C1 segment of cervical spinal cord (tissue), 14 donors: ENCODE results near the gene LRFN3.
A peak's percentile ranks its signal among the peaks of the same experiment; 100 is the strongest.
"Not testable (repeated sequence)": the region's sequence is repeated elsewhere in the genome, so short reads cannot be mapped to it uniquely, and the experiment has no call there.

ENCODE experiments used
- DNase-seq, 14 donors: peaks; one replicate each; lab custom pipeline; 2025; lab: John Stamatoyannopoulos, UW

Gene LRFN3

GRCh38 chr19:35963514-35963913 is 27.3 kb downstream of the LRFN3 start:
- DNase-seq, result peak in 1 of 14 donors; percentile 3

DNA sequence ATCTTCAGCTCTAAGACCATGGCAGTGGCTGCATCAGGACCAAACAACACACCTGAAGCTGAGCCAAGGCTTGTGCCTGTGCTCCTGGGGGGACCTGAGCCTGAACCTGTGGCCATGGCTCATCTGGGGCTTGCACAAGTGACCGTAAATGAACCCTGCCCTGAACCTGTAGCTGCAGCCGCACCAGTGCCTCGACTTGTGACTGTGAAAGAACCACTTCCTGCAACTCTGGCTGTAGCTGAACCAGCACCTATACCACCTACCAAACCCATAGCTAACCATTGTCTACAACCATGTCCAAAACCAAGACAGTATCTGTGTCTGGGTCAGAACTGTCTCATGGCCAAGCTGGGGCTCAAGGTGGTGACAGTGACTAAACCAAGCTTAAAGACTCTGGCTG is 30.6 kb downstream of the LRFN3 start:
- DNase-seq, result no peak

GRCh38 chr19:35973487-35973886 is 37.3 kb downstream of the LRFN3 start:
- no peak for DNase-seq

DNA sequence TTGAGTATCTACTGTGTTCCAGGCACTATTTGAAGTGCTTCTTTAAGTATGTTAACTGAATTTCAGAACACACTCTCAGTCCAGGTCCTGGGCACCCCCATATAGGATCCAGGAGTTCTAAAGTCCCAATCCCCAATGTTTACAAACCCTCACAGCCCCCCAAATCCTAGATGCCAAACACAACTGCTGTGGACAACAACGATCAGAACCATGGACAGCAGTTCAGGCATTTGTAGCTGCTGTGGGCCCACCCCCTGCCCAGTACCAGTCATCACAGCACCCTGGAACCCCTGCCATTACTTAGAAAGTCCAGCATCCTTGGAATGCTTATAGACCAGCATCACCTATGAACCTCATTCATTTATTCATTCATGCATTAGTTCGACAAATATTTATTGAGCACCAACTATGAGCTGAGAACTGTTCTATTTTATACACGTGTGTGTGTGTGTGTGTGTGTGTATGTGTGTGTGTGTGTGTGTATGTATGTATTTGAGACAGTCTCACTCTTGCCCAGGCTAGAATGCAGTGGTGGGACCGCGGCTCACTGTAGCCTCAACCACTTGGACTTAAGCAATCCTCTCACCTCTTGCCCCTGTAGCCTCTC is 39.5 kb downstream of the LRFN3 start:
- DNase-seq, result no peak

DNA sequence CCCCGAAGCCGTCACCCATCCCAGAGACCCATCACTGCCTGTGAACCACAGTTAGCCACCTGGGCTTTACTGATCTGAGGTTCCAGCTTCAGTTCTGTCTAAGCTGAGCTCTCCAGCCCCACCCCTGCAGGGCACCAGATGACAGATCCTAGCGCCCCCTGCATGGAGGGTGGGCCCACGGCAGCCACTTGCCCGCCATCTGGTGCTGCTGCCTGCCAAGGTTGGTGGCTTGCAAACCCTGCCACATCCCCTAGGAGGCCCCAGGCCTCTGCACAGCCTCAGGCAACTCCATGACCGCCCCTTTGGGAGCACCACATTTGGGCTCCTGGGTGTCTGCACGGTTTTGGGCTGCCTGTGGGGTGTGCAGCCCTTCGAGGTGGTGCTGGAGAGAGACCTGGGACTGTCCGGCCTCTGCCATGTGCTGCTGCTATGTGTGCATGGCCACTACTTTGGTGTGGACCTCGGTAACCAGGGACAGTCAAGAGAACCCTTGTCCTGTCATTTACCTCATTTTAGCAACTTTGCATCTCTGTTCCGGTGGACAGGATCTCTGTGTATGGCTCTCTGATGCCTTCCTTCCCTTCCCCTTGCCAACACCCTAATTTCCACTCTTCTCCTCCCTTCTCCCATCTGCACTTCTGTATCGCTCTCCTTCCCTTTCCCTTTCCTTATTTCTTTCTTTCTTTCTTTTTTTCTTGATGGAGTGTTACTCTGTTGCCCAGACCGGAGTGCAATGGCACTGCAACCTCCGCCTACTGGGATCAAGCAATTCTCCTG is 41.5 kb downstream of the LRFN3 start:
- peak in 1 of 14 donors; percentile 54 for DNase-seq

- peak in 1 of 14 donors; percentile 55 for DNase-seq
These were observed 42.1 kb downstream of the LRFN3 start for GRCh38 chr19:35978271-35978670.

DNA sequence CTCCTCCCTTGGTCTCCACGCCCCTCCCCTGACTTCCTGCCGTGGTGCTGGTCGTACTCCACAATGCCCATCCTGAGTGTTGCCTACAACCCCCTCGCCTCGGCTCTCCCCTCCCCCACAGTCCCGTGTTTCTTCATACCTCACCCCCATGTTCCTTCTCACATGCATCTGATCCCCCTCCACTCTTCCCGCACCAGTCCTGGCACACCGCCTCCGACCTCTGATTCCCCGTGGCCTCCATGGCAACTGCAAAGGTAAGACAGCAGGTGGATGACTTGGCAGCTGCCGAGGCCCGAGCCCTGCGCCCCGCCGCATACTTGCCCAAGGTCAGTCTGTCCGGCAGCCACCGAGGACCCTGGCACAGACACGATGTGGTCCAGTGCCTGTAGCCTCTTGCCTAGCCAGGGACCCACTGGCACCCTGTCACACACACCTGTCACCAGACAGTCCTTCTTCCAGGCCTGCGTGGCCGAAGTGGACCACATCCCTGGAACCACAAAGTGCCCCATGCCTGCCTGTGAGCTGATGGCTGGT is 42.7 kb downstream of the LRFN3 start:
- DNase-seq, result peak in 1 of 14 donors; percentile 68

GRCh38 chr19:35980997-35981396 is 44.8 kb downstream of the LRFN3 start:
- DNase-seq, result not testable (repeated sequence)

DNA sequence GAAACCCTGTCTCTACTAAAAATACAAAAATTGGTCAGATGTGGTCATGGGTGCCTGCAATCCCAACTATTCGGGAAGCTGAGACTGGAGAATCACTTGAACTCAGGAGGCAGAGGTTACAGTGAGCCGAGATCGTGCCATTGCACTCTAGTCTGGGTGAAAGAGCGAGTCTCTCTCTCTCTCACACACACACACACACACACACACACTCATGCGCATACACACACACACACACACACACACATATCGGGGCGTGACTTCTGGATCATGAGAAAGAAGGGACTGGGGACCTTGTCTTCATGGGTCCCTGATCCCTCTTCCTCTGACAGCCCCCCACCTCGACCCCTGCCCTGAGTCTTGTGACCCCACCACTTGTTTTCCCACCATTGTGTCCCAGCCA is 47.0 kb downstream of the LRFN3 start:
- DNase-seq, result no peak

DNA sequence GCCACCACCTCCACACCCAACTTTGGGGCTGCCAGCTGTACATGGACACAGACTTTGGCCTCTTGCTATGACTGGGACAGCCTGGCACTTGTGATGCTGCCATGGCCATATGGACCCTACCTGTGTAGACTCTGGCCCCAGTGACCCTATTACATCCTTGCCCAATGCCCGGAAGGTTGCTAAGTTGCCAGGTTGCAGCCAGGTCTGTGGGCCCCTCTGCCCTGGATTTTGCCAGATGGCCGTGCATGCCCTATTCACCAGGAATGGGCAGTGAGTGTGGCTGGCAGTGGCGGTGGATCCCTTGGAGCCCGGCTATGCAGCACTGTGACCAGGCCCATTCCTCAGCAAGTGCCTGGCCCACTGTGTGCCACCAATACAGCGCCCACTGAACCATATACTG is 49.9 kb downstream of the LRFN3 start:
- peak in 1 of 14 donors; percentile 71 for DNase-seq

DNA sequence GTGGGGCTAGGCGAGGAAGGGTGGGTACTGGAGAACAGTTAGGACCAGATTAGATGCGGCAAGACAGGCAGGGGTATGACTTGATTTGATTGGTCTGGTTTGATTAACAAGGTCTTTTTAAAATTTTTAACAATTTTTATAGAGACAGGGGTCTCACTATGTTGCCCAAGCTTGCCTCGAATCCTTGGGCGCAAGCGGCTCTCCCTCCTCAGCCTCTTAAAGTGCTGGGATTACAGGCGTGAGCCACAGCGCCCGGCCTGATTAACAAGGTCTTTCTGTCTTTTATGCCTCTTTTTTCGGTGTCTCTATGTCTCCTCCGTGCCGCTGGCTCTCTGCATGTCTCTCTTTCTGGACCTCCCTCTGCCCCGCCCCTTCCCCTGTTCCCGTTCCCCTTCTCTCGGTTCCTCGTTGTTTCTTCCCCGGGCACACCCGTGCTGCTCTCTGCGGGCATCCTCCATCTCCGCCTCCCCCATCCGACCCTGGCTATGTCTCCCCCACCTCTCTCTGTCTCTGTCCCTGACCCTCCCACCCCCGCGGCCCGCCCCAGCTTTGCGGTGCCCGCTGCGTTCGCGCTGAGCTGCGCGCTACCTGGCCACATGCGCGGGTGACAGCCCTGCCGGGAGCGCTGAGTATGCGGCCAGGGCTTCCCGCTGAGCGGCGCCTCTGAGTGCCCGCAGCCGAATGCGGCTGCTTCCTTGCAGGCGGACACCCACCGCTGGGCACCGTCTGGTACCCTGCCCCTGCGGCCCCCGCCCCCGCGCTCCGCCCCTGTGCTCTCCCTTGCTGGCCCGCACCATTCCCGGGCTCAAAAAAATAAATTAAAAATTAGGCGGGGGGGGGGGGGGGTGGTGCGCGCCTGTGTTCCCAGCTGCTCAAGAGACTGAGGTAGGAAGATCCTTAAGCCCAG is 50.7 kb downstream of the LRFN3 start:
- DNase-seq, result peak in 7 of 14 donors; percentile 12 to 86 (median 38)

- no peak for DNase-seq
These were observed 51.4 kb downstream of the LRFN3 start for GRCh38 chr19:35987571-35987896.

DNA sequence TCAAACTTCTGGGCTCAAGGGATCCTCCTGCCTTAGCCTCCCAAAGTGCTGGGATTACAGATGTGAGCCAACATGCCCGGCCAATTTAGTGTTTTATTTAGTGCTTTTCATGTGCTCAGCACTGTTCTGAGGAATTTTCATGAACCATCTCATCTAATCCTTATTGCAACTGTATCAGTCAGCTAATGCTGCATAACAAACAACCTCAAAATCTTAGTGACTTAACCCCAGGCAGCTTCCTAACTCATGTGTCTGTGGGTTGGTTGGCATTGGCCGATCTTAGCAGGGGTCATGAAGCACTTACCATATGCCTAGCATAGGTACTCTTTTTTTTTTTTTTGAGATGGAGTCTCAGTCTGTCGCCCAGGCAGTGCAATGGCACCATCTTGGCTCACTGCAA is 52.6 kb downstream of the LRFN3 start:
- DNase-seq, result no peak

DNA sequence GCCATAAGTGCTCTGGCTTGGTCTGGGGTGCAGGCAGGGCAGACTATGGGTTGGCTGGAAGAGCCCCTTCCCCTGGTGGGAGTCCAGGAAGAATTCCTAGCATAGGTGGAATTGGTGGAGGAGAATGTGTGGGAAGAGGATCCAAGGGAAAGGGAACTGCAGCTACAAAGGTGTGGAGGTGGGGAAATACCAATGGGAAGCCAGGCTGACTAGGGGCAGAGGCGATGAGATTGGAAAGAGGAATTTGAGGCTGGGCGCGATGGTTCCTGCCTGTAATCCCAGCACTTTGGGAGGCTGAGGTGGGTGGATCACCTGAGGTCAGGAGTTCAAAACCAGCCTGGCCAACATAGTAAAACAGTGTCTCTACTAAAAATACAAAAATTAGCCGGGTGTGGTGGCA is 54.0 kb downstream of the LRFN3 start:
- no peak for DNase-seq

- DNase-seq, result no peak
These were observed 54.9 kb downstream of the LRFN3 start for GRCh38 chr19:35990771-35991730.

GRCh38 chr19:35991731-35992450 is 55.7 kb downstream of the LRFN3 start:
- DNase-seq, result no peak

- no peak for DNase-seq
These were observed 57.0 kb downstream of the LRFN3 start for GRCh38 chr19:35992907-35993765.

GRCh38 chr19:35993923-35994598 is 57.9 kb downstream of the LRFN3 start:
- DNase-seq, result peak in 5 of 14 donors; percentile 11 to 57 (median 21)
